GM12875 (cell line): ENCODE measurements around the gene PHF2.

Source experiments
- H3K4me3 ChIP-seq: one replicate; pipeline ENCODE4 v1.5.1; 2011; ENCODE audit warnings: low read depth, low read length, control low read depth
- TF ChIP-seq, protein P1 (sequence below): IDR thresholded peaks from 2 replicates; pipeline ENCODE4 v1.5.1; 2011; ENCODE audit warnings: low read depth, mild to moderate bottlenecking, control low read depth, inconsistent platforms, low read length, moderate library complexity, borderline replicate concordance; ENCODE audit not compliant: insufficient read depth

Gene PHF2

DNA sequence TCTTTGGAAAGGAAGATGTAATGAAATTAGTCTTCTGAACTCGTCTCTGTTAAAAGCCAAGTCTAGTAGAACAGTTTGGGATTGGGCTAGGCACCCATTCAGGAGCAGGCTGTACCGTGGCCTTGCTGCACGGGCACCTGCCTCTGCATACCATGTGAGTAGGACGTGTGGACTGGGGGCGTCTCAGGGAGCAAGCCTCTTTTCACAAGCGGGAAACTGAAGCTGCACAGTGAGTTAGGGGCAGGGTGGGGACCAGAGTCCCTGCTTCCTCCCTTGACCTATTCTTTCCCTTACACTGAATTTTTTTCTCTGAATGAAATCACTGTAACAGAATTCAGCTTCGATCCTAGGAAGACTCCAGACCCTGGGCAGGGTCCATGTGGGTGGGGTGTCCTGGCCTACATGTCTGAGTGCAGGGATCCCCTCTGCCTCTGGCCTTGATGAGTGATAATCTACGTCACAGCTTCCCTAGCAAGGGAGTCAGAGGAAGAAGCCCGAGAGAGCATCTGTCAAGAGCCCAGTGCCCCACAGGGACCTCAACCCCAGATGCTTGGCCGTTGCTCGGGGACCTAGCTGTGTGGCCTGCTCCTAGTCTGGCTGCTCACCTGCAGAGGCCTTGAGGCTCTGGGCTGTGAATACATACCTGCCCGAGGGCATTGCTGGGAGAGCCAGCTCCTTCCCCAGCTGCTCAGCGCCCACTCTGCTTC is 15.1 kb downstream of the PHF2 start:
- TF ChIP-seq, protein P1, sequence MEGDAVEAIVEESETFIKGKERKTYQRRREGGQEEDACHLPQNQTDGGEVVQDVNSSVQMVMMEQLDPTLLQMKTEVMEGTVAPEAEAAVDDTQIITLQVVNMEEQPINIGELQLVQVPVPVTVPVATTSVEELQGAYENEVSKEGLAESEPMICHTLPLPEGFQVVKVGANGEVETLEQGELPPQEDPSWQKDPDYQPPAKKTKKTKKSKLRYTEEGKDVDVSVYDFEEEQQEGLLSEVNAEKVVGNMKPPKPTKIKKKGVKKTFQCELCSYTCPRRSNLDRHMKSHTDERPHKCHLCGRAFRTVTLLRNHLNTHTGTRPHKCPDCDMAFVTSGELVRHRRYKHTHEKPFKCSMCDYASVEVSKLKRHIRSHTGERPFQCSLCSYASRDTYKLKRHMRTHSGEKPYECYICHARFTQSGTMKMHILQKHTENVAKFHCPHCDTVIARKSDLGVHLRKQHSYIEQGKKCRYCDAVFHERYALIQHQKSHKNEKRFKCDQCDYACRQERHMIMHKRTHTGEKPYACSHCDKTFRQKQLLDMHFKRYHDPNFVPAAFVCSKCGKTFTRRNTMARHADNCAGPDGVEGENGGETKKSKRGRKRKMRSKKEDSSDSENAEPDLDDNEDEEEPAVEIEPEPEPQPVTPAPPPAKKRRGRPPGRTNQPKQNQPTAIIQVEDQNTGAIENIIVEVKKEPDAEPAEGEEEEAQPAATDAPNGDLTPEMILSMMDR, result no peak
- no peak overlapping the region for H3K4me3 ChIP-seq

DNA sequence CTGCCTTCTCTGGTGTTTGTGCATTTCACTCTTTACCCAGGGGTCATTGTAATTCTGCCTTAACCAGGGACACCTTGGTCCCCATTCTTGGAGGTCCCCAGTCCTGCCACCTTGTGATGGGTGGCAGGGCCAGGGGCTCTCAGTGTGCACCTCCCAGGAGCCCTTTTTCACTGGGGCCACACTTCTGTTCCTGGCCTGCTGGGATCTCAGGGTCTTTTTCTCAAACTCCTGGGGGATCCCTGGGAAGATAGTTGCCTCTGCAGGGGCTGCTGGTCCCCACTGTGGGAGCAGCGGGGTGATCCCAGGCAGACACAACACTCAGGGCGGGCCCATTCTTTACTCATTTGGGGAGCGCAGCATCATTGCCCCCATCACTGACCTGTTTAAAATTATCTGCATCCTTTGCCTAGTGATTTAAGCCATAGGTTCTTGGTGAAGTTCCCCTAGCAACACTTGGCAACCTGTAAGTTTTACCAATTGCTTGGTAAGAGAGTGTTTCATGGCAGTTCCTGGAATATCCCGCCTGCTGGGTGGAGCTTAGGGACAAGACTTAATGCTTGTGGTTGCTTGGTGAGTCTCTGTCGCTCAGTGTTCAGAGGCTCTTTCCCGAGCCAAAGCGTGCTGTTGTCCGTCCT is 15.7 kb downstream of the PHF2 start:
- TF ChIP-seq, protein P1, result no peak
- H3K4me3 ChIP-seq, result no peak overlapping the region

DNA sequence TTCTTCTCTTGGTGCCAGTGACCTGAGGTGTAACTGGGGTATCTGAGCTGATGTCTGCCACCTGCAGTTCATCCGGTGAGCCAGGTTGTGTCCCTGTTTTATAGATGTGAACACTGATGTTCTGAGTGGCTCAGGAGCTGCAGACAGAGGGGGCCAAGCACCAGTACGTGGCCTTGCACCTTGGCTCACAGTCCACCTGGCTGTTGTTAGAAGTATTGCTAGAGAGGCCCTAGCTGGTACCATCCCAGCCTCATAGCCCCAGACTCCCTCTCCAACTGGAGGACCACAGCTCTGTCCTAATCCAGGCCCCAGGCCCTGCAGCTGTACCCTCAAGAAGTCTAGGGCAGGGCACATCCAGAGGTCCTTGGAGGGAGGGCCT is 16.2 kb downstream of the PHF2 start:
- TF ChIP-seq, protein P1, result 0 out of 2 replicates have a peak, but pooled peaks have one; percentile 26
- H3K4me3 ChIP-seq, result no peak overlapping the region

DNA sequence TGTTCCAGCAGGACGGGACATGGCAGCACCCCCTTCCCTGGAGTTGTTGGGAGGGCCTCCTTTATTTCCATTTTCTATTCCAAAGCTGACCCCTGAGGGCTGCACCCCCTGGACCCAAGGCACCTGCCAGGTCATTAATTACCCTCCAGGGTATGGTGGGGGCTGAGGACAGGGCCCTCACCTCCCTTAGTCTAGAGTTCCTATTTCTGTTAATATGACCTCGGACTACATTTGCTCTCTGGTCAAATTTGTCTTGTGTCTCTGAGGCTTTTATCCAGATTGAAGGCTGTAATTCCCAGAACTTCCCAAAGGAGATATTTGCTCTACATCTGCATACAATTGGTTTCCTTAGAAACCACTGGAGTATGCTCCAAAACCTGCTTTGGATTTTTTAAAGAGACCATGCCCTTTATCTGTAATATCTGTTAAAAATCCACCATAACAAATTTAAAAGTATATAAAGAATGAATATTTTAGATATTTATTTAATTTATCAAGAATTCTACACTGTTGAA is 16.8 kb downstream of the PHF2 start:
- TF ChIP-seq, protein P1, result no peak
- no peak overlapping the region for H3K4me3 ChIP-seq

DNA sequence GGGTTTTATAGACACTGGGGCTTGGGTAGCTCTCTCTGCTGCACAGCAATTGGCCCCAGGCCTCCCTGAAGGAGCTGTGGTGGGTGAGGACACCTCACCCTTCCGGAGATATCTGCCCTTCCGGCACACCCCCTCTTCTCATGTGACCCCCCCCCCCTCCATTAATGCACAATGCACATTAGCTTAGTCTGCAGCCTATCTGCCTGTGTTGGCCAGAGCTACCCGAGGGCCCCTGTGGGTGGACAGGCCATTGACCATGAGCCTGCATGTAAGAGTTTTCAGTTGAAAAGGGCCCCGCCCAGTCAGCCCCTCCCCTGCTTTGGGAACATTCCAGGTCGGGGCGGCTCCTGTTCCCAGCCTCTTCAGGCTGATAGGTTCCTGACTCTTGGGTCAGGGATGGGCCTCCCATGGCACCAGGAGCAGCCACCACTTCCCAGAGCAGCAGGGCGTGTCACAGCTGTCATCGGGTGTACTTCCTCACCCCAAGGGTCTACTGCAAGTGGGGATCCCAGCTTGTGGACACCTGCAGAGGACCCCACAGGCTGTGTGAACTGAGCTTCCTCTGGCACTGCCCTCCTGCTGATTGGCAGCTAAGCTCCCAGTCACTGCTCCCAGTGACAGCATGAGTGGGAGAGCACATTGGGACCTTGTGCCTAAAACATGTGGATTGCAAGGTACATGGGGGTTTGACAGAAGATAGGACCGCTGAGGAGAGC is 17.8 kb downstream of the PHF2 start:
- TF ChIP-seq, protein P1, result no peak
- H3K4me3 ChIP-seq, result no peak overlapping the region

DNA sequence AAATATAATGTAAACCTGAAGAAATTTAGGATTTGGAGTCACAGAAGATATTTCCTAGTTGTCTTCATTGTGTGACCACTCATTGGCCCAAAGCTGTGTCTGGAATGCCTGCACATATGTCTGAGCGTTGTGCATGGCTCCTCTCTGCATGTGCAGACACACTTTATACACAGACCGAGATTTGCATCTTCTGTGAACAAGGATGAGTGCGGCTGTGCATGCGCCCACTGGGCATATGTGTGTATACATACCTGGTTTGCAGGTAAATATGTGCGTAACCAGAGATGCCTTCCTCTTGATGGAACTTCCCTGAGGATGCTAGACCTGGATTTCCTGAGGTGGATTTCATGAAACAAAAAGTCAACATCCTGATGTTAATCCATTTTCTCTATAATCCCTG is 19.1 kb downstream of the PHF2 start:
- no peak overlapping the region for H3K4me3 ChIP-seq
- TF ChIP-seq, protein P1, result no peak
